HG03108 (cell line): Measurements from ENCODE around the gene LEF1.
"Not testable (repeated sequence)": the region's sequence is repeated elsewhere in the genome, so short reads cannot be mapped to it uniquely, and the experiment has no call there.

Source experiments
- ATAC-seq: cut with Tn5 transposase; IDR thresholded peaks from one replicate; pipeline ENCODE4 v1.9.1; 2021; ENCODE audit warnings: moderate library complexity; ENCODE audit not compliant: unreplicated experiment

The LEF1 gene

DNA sequence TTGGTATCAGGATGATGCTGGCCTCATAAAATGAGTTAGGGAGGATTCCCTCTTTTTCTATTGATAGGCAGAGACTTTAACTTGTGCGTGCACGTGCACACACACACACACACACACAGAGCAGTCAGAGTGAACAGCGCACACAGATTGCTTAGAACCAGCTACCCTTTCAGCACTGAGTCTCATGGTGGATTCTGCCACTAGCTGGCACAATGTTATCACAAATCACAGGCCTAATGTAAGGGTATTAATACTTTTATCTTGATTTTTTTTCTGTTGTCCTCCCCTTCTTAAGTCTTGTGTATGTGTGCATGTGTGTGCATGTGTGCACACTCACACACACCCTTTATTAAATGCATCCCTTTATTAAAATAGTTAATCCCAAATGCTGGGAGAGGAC is 125.8 kb downstream of the LEF1 start:
- no peak for ATAC-seq

DNA sequence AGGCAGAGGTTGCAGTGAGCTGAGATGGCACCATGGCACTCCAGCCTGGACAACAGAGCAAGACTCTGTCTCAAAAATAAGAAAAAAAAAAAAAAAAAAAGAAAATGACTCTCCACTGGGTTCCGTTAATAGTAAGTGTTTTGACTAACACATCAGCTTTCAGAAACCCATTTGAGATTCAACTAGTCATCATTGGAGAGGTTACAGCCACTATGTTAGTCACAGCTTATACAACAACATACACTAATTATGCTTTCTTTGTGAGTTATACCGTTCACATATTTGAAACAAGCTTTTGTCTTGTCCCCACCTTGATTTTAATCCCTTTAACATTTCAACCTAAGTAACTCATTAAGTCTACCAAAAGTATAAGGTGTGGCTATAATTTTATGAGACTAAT is 130.8 kb downstream of the LEF1 start:
- no peak for ATAC-seq

DNA sequence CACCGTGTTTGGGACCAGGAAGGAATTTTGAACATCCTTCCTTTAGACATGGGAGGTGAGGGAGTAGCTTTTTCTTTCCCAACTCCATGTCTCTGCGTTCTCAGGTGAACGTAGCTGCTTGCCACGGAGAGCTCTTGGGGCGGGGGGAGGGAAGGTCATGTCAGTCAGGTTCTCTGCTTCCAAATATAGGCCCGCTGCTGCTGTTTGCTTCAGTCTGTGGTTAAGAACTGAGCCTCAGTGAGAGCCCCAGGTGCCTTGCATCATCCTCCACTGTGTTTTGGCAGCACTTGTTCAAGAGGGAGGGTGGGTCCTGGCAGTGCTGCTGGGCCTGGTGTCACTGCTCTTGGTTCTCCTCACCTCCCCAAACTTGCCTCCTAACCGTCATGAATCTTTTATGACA is 132.5 kb downstream of the LEF1 start:
- peak; percentile 84 for ATAC-seq

DNA sequence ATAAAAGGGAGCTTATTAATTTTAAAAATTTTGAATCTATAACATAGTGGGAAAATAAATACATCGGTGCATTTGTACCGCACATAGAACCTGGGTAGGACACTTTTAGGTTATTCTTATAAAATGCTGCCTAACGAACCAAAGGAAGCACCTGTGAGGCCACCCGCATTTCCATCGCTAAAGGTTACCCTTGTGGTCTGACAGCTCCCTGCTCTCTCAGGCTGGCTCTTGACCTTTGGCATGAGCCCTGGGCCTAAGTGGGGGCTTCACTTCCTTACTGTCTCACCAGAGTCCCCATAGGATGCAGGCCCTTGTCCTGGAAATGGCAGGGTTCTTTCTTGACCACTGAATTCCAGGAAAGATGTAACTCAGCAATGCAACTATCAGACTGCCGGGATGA is 133.0 kb downstream of the LEF1 start:
- peak; percentile 45 for ATAC-seq

DNA sequence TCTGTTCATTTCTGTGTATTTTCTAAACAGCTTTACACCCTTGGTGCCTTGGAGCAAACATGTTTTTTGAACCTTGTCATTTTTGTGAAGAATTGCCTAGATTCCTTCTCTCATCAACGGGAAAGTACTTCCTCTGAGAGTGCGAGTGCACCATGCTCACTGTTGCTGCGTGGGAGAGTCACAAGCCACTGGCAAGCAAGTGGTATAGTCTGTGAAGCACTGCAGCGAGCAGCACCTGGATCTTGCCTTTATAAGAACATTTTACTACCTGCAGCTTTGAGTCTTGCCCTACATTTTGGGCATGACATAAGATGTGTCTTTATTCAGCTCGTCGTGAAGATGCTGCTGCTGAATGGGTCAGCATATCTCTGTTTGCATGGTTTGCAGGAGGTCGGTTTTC is 134.2 kb downstream of the LEF1 start:
- no peak for ATAC-seq

DNA sequence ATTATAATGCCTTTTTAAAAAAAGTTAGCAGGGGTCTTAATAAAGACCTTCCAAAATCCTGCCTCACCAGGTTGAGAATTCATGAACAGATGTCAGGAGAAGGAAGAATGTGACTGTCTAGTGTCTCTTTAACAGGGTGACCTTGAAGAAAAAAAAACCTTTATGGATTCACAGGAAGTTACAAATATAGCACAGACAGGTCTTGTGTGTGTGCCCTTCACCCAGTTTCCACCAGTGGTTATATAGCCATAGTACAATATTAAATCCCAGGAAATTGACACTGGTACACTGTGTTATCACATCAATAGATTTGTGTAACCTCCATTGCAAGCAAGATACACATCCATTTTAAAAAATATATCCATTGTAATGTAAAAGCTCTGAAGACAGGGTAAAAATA is 135.4 kb downstream of the LEF1 start:
- no peak for ATAC-seq

DNA sequence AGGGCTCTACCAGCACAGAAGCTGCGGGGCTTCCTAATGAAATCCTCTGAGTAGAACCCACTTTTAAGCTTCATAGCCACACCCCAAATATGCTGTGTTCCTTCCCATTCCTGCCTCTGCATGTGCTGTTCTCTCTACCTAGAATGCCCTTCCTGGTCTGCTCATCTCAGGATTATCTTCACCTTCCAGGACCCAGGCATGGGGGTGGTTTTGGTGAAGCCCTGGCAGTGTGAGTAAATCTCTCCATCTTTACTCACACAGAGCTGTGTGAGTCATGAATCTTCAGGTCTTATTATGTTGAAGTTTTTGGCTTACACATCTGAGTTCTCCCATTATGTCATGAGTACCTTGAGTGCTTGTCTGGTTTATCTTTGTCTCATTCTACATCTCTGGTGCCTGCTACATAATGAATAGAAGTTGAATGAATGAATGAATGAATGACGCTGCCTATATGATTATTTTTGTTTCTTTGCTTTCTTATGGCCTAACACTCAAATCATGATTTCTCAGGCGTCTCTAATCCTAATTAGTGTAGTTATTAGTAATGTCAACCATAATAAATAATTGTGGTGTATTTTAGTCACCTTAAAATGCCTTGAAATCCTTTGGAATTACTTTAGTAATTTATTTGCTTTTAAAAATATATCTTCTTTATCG is 137.2 kb downstream of the LEF1 start:
- ATAC-seq = no peak

DNA sequence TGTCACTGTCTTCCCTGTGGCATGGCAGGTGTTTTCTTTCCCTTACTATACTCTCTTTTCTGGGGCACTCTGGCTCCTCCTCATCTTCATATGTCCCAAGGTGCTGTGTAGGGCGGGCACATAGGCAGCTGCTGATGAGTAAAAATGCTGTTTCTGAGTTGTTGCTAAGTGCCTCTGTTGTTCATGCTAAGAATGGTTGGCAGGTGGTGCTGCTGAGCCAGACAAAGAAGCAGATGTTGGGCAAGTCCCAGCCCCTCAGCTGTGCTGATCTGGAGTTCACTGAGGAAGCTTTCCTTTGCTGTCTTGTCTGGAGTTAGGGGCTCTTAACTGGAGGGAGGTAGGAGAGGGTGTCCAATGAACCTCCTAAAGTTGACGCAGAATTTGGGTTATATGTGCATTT is 138.4 kb downstream of the LEF1 start:
- ATAC-seq = peak; percentile 84

DNA sequence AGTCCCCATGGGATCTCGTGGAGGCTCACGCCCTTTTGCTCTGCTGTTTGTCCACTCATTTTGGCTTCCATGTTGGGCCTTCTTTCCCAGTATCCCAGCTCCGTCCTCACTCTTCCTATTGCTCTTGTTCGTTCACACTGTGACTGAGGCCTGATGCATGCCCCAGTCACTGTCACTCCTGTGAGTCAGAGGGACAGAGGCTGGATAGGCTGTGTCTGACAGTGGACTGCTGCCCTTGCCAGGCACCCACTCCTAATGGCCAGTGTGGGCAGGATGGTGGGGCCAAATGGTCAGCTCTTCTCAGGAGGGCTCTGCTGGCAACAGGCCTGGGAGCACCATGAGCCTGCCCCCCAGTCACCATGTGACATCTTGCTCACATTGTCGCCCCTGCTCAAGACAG is 139.0 kb downstream of the LEF1 start:
- ATAC-seq = no peak

DNA sequence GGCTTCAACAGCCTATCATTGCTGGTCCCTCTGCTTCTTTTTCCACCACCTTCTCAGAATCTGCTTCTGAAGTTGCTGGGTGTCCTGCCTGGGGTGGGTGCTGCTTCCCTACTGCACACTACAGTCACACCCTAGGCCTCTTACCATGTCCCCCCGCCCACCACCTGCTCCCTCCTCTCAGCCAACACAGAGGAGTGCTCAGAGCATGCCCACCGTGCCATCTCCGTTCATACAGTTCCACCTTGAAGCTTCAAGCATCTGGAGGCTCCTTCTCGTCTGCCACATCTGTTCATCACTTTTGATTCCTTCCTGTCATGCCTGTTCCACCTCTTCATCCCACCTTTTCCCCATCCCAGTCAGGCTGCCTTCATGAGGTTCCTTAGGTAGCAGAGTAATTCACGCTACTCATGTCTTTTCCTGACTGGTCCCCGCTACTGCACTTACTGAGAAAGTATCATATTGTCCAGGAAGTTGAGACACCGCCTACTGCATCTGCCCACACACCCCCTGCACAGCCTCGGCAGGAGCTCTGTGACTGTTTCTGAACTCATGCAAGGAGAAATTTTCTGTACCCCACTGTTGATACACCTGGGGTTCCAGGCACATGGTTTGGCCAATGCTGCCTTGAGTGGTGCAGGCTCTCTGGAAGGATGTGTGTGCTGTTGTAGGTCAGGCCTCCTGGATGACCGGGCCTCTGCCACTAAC is 139.6 kb downstream of the LEF1 start:
- no peak for ATAC-seq

DNA sequence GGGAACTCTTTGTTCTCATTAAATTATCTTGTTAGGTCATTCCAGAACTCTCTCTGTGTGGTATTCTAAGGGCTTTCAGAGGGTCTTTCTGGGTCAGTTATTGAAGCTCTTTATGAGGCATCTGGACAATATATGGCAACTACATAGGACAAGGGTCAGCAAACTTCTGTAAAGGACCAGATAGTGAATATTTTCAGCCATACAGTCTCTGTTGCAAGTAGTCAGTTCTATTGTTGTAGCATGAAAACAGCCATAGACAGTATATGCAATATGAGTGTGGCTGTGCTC is 143.9 kb downstream of the LEF1 start:
- no peak for ATAC-seq

DNA sequence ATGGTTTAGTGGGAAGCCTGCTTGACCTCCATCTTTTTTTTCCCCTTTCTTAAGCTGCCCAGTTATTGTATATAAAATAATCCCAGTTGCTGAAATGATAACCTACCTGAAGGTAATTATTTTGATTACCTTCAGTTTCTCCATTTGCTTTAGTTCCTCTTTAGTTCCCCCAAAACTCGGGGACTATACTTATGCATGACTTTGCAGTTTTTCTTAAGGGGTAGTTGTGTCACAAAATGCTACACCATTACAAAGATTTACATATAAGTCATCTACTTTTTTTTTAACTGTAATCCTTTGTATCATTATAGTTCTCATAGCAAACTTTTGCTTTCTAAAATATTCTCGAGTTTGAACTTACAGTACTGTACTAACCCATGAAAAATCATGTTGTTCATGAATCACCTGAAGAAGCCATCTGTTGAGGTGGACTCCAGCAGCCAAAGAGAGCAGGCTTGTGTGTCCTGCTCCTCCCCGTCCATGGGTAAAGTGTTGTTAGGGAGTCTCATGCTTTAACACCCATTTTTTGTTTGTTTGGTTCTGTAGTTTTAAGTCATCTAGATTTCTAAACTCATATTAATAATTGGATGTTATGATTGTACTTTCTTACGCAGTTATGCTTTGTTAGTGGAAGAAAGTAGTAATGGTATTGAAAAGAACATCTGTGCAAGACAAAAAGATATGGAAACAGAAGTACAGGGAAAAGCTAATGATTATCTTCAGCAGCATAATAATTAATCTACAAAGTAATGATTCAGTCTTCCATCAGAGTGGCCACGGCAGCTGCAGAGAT is 144.5 kb downstream of the LEF1 start:
- ATAC-seq = no peak

DNA sequence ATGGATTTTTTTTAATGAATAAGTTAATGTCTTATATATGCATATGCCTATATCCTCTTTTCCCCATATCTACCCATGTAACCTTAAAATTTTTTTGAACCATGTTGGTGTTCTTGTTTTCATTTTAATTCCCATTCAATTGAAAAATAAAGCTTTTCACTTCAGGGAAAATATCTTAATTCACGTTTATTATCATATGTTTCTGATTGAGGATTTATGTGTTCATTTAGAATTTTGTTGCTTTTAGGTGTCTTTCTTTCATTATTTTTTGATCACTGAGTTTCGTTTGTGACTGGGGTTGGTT is 149.9 kb downstream of the LEF1 start:
- ATAC-seq = no peak

DNA sequence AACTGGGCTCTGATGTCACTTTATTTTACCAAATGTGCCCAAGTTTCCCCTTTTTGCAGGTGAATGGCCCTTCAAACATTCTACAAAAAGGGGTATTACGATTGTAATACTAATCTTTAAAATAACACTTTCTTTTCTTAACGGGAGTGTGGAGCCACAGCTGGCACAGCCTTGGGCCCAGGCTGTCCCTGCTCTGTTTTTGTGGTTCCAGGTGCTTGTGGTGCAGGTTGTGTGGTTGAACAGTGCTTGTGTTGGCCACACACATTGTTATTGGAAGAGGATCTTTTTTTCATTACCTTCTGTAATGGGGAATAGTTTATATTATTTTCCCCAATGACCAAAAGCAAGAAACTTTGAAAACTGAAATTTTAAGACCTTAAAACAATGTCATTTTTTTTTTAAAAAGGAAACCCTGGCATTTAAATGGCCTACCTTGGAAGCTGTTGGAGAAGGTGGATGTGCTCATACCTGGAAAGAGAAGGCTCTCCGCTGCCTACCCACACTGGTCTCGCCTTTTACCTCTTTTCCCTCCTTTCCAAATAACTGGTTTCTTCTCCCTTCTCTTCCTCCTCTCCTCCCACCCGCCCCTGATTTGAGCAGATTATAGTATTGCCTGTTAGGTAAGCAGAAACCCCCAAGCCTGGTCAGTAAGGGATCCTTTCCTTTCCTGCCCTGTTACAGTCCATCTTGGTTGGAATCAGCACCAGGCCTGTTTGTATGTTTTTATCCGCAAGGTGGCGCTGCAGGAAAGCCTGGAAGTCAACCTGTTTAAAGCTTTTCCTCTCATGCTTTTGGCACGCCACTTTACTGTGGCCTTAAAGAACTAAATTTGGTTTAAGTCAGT is 150.5 kb downstream of the LEF1 start:
- peak; percentile 84 for ATAC-seq

DNA sequence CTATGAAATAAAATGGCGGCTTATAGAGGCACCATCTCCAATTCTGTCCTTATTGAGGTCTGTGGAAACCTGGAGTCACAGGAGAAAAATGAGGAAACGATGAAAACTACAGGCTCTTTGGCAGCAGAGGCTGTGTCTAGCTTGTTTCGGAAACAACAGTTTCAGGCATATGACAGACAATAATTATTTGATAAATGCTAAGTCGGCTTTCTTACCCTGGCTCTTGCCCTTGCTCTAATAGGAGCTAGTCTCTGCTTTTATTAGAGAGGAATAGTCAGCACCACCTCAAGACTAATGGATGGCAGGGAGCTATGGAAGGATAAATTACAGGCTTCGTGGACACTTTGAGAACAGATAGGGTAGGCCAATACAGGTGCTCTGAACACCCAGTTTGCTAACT is 154.8 kb downstream of the LEF1 start:
- ATAC-seq = no peak

DNA sequence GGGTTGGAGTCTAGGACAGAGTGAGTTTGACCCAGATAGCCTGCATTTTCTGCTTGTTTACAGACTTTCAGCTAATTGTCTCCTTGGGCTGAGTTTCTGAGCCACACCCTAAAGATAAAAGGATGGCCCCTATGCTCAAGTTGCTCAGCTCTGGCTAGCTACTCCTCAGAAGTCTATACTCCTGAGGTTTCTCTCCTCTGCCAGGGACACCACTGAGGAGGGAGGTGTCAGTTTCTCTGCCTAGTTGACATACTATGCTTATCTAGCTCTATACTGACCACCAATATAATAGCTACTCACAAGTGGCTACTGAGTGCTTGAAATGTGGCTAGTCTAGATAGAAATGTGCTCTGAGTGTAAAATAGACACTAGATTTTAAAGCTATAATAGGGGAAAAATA is 155.4 kb downstream of the LEF1 start:
- no peak for ATAC-seq

DNA sequence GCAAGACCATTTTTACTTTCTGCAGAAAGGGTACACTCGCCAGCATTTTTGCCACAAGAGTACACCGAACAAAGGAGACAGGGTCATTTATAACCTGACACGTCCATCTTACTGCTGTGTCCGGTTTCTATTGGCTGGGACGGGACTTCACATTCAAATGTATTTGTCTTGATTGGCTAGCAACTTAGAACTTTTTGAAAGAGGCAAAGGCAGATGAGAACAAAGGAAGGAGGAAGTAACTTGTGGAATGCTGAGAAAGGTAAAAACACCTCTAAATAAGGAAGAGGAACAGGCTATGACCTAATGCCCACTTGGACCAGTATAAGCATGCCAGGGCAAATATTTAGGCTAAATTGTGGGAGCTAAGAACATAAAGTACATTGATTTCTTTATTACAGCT is 156.3 kb downstream of the LEF1 start:
- not testable (repeated sequence) for ATAC-seq

DNA sequence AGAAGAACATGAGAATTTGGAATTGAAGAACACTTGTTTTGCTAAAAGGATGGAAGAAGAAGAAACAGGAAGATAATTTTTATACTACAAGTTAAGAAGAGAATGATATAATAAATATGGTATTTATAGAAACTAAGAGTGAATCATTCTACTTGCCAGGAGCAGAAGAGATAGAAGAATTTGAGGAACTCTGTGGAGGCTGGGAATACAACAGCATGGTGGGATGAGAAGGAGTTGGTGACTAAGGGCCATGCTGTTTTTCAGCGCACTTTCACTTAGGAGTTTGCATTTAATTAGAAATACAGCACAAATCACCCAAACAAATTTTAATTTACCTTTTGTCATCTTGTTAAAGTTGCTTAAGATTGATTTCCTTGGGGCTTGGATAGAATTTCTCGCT is 158.6 kb downstream of the LEF1 start:
- ATAC-seq = no peak

DNA sequence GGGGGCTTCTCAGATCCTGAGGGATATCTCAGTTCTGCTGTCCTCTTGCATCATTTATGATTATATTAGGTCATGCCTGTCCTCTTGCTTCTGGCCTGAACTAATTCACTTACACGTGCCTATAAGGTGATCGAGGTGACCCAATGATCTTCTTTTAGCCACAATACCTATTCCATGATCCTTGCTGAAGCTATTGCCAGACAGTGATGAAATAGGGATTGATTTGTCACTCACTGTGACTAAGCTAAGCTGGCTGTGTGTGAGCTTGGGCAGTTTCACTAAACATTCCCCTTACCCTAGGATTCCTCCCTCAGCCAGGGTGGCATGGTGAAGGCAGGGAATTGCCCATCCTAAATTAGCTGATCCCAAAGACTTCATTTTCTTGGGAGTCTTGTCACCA is 160.0 kb downstream of the LEF1 start:
- ATAC-seq = no peak

DNA sequence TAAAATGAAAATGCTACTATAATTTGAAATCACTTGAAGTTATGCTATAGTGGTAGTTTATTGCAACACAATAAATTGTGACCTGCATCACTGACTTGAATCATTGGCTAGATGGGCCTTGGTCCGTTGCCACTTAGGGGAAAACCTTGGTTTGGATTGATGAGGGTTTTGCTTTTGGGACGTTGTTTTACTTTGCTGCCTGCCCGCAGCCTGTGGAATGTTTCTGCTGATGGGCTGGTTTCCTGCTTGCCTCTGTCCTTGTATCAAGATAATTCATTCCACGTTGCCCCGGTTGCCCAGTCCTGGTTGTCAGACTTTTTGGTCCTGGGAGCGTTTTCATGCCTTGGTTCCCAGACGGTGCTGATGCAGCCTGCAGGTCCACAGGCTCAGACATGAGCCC is 160.7 kb downstream of the LEF1 start:
- ATAC-seq = no peak

DNA sequence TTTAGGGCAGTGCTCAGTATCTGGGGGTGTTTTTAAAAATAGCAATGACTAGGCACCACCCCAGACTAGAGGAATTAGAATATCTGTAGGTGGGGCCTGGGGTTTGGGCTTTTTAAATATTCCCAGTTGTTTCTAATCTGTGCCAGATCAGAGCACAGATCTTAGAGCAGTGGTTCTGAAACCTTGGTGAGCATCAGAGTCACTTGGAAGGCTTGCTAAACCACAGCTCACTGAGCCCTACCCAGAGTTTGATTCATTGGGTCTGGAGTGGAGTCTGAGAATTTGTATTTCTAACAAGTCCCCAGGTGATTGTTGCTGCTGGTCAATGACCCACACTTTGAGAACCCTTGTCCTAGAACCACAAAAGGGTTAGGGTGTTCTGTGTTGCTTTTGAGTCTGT is 162.4 kb downstream of the LEF1 start:
- no peak for ATAC-seq

DNA sequence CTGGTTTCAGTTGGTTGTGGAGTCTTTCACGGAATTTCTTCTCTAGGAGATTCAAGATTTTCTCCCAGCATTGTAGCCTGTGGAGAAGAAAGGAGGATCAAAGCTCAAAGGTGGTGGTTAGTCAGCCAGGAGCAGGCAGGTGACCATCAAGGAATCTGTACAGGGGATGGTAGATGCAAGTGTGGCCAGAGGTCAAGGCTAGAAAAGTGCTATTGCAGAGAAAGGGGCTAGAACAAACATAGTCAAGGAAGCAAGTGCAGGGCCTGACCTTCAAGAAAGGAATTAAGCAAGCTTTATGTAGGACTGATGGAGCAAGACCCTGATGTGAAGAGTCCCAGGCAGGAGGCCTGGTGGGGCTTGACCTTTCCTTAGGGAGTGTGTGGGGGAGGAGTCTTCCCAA is 162.9 kb downstream of the LEF1 start:
- no peak for ATAC-seq
